ENCODE data around the gene TENM4.
"Not testable (repeated sequence)": the region's sequence is repeated elsewhere in the genome, so short reads cannot be mapped to it uniquely, and the experiment has no call there.

Gene TENM4

GRCh38 chr11:78920329-78920728 is 520.5 kb downstream of the TENM4 start:
- no peak for DNase-seq (ENCODE audit: low read depth in 1 of 2, low spot score in 1 of 2)

DNA sequence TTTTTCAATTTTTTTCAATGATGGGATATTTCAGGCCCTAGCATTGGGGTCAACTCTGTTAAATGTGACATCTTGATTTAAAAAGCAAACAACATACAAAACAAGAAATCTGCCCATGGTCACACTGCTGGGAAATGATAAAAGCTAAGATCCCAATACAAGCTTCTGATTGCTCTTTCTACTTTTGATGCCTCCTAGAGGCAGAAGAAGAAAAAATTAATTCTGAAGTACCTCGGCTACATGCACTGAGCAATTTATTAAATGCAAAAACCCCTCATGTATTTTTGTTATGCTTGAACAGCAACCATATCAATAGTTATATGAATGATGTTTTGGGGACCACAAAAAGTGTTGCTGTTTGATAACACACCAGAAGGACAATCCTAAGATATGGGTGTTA is 524.1 kb downstream of the TENM4 start:
- no peak for DNase-seq (ENCODE audit: low read depth in 1 of 2, low spot score in 1 of 2)

DNA sequence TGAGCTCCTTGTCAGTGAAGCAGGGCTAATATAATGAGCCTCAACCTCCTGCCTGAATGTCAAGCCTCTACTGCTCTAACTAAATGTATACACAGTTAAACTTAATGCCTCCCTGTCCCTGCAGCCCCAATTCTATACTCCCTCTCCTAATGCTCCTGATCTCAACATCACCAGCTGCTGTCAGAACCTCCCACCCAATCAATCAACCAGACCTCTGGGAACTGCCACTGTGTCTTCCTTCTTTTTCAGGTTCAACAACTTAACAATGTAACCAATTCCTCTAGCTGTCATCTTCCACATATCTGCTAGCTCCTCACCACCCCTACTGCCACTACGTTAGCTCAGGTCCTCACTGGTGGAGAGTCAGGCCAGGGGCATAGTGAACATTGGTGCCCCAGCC is 526.3 kb downstream of the TENM4 start:
- DNase-seq (ENCODE audit: low read depth in 1 of 2, low spot score in 1 of 2), result no peak

GRCh38 chr11:78912778-78913177 is 528.1 kb downstream of the TENM4 start:
- no peak for DNase-seq (ENCODE audit: low read depth in 1 of 2, low spot score in 1 of 2)

DNA sequence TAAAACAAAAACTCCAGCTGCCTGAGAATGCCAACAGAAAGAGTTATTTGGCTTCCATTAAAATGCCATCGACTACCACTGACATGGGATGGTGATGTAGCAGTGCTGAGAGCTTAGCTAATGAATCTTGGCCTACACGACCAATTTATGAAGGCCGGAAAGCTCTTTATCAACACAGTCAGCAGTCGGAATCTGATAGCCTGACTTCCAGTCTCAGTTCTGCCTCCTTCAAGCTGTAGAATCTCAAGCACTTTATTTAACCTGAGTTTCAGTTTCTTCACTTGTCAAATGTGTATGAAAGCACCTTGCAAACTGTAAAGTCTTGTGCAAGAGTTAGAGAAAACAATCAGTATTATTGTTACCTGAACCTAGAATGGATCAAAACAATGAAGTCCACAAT is 530.5 kb downstream of the TENM4 start:
- DNase-seq (ENCODE audit: low read depth in 1 of 2, low spot score in 1 of 2), result no peak

DNA sequence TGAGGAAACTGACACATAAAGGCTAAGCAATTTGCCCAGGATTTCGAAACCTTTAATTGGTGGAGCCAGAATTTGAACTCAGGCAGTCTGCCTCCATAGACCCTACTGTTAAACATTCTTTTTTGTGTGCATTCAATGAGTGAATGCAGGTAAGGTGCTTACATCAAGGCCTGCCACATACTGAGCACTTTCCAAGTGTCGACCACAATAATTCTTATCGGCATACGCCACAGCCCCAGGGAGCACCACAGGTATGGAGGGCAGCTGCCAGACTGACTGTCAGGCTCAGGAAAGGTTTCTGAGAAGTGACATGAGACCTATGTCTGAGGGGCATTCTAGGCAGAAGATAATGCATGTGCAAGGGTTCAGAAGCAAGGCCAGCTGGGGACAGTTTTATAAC is 531.4 kb downstream of the TENM4 start:
- DNase-seq (ENCODE audit: low read depth in 1 of 2, low spot score in 1 of 2), result no peak

GRCh38 chr11:78907636-78908035 is 533.2 kb downstream of the TENM4 start:
- no peak for DNase-seq (ENCODE audit: low read depth in 1 of 2, low spot score in 1 of 2)

- no peak for DNase-seq (ENCODE audit: low read depth in 1 of 2, low spot score in 1 of 2)
These were observed 534.3 kb downstream of the TENM4 start for GRCh38 chr11:78906566-78906965.

GRCh38 chr11:78905756-78906155 is 535.1 kb downstream of the TENM4 start:
- no peak for DNase-seq (ENCODE audit: low read depth in 1 of 2, low spot score in 1 of 2)

DNA sequence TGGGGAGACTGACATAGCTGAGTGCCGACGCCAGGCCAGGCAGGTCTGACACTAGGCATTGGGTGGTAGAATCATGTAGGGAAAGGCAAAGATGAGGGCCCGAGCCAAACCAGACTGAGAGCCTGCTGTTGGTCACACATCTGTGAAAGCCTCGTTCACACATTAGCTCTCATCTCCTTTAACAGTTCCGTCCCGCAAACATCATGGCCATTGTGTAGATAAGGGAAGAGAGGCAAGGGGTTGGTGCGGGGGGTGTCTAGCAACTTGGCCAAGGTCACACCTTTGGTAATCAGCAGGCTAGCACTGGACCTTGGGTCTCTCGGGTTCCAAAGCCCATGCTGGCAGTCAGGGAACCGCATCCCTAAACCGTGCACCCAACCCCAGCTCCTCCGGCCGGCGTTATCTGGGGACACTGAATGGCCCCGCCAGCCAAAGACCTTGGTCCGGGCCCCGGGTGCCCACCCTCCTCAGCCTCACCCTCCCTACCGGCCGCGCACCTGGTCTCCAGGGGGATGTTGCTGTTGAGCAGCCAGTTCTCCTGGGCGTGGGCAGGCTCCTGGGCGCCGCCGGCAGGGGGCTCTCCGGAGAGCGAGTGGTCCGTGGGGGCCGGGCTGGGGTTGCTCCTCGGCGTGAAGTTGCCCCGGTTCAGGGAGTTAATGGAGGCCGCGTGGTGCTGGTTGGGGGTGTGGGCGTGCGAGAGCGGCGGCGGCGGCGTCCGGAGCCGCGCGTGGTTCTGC is 537.9 kb downstream of the TENM4 start:
- DNase-seq (ENCODE audit: low read depth in 1 of 2, low spot score in 1 of 2), result no peak

GRCh38 chr11:78901831-78902230 is 539.0 kb downstream of the TENM4 start:
- DNase-seq (ENCODE audit: low read depth in 1 of 2, low spot score in 1 of 2), result no peak

GRCh38 chr11:78898266-78898775 is 542.5 kb downstream of the TENM4 start:
- DNase-seq (ENCODE audit: low read depth in 1 of 2, low spot score in 1 of 2), result no peak

GRCh38 chr11:78893996-78894395 is 546.8 kb downstream of the TENM4 start:
- no peak for DNase-seq (ENCODE audit: low read depth in 1 of 2, low spot score in 1 of 2)

DNA sequence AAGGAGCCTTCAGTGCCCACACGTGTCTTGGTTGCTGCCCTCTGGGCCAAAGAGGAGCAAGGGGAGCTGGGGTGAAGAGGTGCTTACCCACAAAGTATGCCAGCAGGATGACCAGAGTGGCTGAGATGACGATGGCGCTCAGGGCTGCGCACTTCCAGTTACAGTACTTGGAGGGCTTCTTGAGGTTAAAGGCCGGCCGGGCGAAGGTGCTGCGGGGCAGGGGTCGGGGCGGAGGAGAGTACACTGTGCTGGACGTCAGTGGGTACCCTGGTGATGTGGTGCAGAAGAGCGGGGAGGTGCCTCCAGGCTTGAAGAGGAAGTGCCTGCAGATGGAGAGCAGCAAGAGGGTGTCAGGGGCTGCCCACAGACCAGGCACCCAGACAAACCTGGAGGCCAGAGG is 551.1 kb downstream of the TENM4 start:
- DNase-seq (ENCODE audit: low read depth in 1 of 2, low spot score in 1 of 2), result no peak

DNA sequence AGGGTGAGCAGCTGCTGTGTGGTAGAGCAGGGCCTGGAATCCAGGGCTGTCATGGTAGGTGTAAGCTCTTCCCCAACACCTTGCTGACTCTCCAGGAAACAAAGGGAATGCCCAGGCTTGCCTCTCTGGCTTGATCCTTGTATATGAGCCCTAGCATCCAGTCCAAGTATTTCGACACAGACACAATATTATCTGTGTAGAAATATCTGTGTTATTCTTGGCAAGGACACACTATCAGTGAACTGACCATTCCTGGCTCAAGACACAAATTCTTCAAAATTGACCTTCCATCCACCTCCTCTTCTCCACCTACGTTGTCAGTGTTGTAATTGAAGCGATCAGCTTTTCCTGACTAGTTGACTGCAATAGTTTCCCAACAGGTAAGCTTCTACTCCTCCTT is 554.2 kb downstream of the TENM4 start:
- no peak for DNase-seq (ENCODE audit: low read depth in 1 of 2, low spot score in 1 of 2)

- DNase-seq (ENCODE audit: low read depth in 1 of 2, low spot score in 1 of 2), result no peak
These were observed 556.1 kb downstream of the TENM4 start for GRCh38 chr11:78884761-78885160.

- DNase-seq (ENCODE audit: low read depth in 1 of 2, low spot score in 1 of 2), result no peak
These were observed 557.3 kb downstream of the TENM4 start for GRCh38 chr11:78883506-78883905.

GRCh38 chr11:78879094-78879980 is 561.5 kb downstream of the TENM4 start:
- not testable (repeated sequence) for DNase-seq (ENCODE audit: low read depth in 1 of 2, low spot score in 1 of 2)

- no peak for DNase-seq (ENCODE audit: low read depth in 1 of 2, low spot score in 1 of 2)
These were observed 562.2 kb downstream of the TENM4 start for GRCh38 chr11:78878631-78879030.

- DNase-seq (ENCODE audit: low read depth in 1 of 2, low spot score in 1 of 2), result no peak
These were observed 564.2 kb downstream of the TENM4 start for GRCh38 chr11:78876676-78877075.

DNA sequence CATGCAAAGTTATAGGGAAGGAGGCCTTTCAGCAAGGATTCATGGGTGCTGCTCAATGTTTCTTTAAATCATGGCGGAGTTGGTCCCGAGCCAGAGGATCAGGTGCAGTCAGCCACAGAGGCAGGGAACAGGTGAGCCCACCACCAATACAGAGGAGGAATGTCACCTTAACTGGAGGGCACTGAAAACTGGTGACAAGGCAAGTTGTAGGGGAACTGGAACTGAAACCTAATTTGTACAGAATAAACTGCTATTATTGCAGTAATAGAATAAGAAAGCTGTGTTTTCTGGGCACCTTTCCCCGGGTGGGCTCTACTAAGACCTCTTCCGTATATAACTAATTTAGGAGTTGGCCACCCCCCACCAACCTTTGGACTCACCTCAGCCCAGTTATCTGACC is 570.2 kb downstream of the TENM4 start:
- no peak for DNase-seq (ENCODE audit: low read depth in 1 of 2, low spot score in 1 of 2)

DNA sequence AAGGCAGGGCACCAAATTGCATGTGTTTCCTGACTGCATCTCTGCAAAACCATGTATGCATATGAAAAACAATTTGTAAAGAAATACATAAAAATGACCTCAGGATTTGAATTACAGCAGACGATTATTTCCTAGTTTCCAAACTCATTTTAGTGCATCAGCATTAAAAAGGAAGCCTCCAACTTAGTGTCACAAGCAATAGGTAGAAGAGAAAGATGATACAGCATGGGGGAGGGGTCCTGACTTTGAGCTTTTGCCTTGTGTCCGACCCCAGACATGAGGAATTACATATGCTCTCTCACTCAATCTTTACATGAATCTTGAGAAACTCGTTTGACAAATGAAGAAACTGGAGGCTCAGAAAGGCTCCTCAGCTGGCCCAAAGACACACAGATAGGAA is 571.5 kb downstream of the TENM4 start:
- no peak for DNase-seq (ENCODE audit: low read depth in 1 of 2, low spot score in 1 of 2)

All from activated CD4-positive, alpha-beta T cell treated with anti-CD3 and anti-CD28 coated beads, Interleukin-2, amount 50 U/mL, for 24 hours (primary cell).